IPS-18a (cell line): ENCODE results near the gene CBL.
A peak's percentile ranks its signal among the peaks of the same experiment; 100 is the strongest.
"Not testable (repeated sequence)": the region's sequence is repeated elsewhere in the genome, so short reads cannot be mapped to it uniquely, and the experiment has no call there.

Experiments
- H3K27ac ChIP-seq: one replicate; pipeline ENCODE4 v1.5.1; 2013; ENCODE audit warnings: low read length
- H3K27me3 ChIP-seq: one replicate; pipeline ENCODE4 v1.6.1; 2013; ENCODE audit warnings: mild to moderate bottlenecking, low read length; ENCODE audit not compliant: control insufficient read depth, insufficient read depth
- H3K36me3 ChIP-seq: one replicate; pipeline ENCODE4 v1.6.1; 2013; ENCODE audit warnings: low read depth, low read length; ENCODE audit not compliant: control insufficient read depth
- H3K4me1 ChIP-seq: one replicate; pipeline ENCODE4 v1.6.1; 2013; ENCODE audit warnings: low read depth, low read length; ENCODE audit not compliant: control insufficient read depth
- H3K4me3 ChIP-seq: one replicate; pipeline ENCODE4 v1.5.1; 2013; ENCODE audit warnings: low read length
- H3K9ac ChIP-seq: one replicate; pipeline ENCODE4 v1.6.1; 2013; ENCODE audit warnings: mild to moderate bottlenecking, low read length, moderate library complexity
- H3K9me3 ChIP-seq: one replicate; pipeline ENCODE4 v1.6.1; 2013; ENCODE audit warnings: low read depth, low read length; ENCODE audit not compliant: control insufficient read depth

Gene CBL

DNA sequence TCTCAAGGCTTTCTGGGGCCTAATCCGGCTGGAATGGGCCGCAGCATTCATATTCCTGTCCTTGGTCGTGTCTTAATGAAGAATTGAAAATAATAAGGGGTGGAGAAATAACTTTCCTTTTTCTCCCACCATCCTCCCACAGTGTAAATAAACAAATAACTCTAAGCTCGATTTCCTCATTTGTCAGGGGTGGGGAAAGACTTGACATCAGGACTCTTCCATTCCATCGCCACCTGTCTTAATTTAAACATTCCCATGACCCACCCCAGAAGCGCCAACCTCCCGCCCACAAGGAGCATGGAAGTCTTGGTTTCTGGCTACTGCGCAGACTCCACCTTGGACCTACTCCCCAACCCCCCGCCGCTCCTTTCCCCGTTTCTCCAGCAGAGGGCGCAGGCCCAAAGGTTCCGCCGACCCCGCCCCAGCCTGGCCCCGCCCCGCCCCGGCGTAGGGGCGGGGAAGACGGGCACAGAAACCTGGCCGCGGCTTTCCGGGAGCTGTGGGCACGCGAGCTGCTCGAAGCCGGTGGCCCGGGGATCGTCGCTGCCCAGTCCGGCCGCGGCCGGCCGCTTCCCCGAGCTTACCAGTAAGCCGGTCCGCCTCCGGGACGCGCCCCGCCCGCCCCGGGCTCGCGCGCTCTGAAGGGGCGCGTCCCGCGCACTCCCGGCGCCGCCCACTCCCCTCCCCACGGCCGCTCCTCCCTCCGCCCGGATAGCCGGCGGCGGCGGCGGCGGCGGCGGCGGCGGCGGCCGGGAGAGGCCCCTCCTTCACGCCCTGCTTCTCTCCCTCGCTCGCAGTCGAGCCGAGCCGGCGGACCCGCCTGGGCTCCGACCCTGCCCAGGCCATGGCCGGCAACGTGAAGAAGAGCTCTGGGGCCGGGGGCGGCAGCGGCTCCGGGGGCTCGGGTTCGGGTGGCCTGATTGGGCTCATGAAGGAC, at the start of gene CBL:
Gene CBL, plus strand, starts transcription at position 766 of the 937 bp plus-strand sequence. Its CDS starts 79 bp downstream, at position 845.
- peaks cover 27% of the 10 kb centered on the region for H3K4me1 ChIP-seq
- no peaks in the 10 kb centered on the region for H3K36me3 ChIP-seq
- peak within 1 kb of the TSS; percentile 84 for H3K27ac ChIP-seq
- H3K9me3 ChIP-seq = no peaks in the 10 kb centered on the region
- no peaks in the 10 kb centered on the region for H3K27me3 ChIP-seq
- peak within 1 kb of the TSS; percentile 99 for H3K4me3 ChIP-seq
- peak within 1 kb of the TSS; percentile 81 for H3K9ac ChIP-seq

- H3K27ac ChIP-seq = no peak overlapping the region
- peaks cover 3% of the 10 kb centered on the region for H3K27me3 ChIP-seq
- no peak overlapping the region for H3K4me3 ChIP-seq
- H3K9me3 ChIP-seq = no peaks in the 10 kb centered on the region
- no peaks in the 10 kb centered on the region for H3K36me3 ChIP-seq
- H3K4me1 ChIP-seq = no peaks in the 10 kb centered on the region
- no peak overlapping the region for H3K9ac ChIP-seq
Measured at GRCh38 chr11:119156496-119156895, 49.6 kb upstream of the CBL start.

DNA sequence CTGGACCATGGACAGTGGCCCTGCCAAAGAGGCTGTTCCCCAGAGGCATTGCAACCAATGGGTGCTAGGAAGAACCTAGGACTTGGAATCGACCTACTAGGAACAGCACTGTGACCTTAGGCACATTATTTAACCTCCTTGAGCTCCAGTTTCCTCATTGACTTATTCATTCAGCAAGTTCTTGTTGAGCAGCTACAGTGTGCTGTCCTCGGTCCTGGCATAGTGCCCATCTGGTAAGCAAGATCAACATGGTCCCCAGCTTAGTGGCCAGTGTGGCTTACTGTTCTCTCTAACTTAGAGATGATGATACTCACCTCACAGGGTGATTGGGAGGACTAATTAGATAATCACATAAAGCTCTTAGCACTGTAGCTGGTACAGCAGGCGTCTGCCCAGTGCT, 49.1 kb upstream of the CBL start:
- Histone ChIP-seq H3K9me3 (no peaks in the 10 kb centered on the region), H3K4me1 (no peaks in the 10 kb centered on the region), H3K36me3 (no peaks in the 10 kb centered on the region), H3K27me3 (no peaks in the 10 kb centered on the region), H3K27ac (no peak overlapping the region), H3K9ac (no peak overlapping the region), H3K4me3 (no peak overlapping the region)

GRCh38 chr11:119158467-119158866, 47.7 kb upstream of the CBL start:
- no peaks in the 10 kb centered on the region for H3K27me3 ChIP-seq
- H3K9me3 ChIP-seq = no peaks in the 10 kb centered on the region
- no peaks in the 10 kb centered on the region for H3K36me3 ChIP-seq
- no peak overlapping the region for H3K9ac ChIP-seq
- no peak overlapping the region for H3K4me3 ChIP-seq
- H3K27ac ChIP-seq = no peak overlapping the region
- H3K4me1 ChIP-seq = no peaks in the 10 kb centered on the region

- no peak overlapping the region for H3K27ac ChIP-seq
- H3K9ac ChIP-seq = no peak overlapping the region
- H3K27me3 ChIP-seq = no peaks in the 10 kb centered on the region
- H3K9me3 ChIP-seq = no peaks in the 10 kb centered on the region
- no peaks in the 10 kb centered on the region for H3K36me3 ChIP-seq
- H3K4me3 ChIP-seq = no peak overlapping the region
- H3K4me1 ChIP-seq = no peaks in the 10 kb centered on the region
Measured at GRCh38 chr11:119160151-119160550, 46.0 kb upstream of the CBL start.

- H3K9me3 ChIP-seq = no peaks in the 10 kb centered on the region
- no peak overlapping the region for H3K27ac ChIP-seq
- H3K4me1 ChIP-seq = peaks cover 6% of the 10 kb centered on the region
- no peaks in the 10 kb centered on the region for H3K36me3 ChIP-seq
- H3K4me3 ChIP-seq = no peak overlapping the region
- no peaks in the 10 kb centered on the region for H3K27me3 ChIP-seq
- H3K9ac ChIP-seq = no peak overlapping the region
Measured at GRCh38 chr11:119161871-119162270, 44.3 kb upstream of the CBL start.

DNA sequence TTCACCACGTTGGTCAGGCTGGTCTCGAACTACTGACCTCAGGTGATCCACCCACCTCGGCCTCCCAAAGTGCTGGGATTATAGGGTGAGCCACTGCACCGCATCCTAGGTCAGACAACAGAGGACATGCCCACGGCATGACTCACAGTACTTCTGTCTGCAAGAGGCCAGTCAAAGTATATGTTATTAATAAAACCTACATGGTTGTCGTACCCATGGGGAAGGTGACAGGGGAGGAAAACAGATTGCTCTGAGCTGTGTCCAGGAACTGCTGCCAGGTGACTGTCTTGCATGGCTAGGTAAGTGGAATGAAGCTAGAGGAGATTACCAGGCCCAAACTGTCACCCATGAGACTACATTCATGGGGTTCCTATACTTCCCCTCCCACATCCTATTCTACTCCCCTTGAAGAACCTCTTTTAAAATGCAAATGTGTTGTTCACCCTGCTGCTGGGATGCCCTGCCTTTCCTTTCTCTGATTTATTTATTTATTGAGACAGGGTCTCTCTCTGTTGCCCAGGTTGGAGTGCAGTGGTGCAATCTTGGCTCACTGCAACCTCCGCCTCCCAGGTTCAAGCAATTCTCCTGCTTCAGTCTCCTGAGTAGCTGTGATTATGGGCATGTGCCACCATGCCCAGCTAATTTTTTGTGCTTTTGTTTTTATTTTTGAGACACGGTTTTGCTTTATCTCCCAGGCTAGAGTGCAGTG, 39.6 kb upstream of the CBL start:
- no peak overlapping the region for H3K27ac ChIP-seq
- no peak overlapping the region for H3K4me3 ChIP-seq
- no peaks in the 10 kb centered on the region for H3K9me3 ChIP-seq
- H3K36me3 ChIP-seq = no peaks in the 10 kb centered on the region
- H3K4me1 ChIP-seq = peaks cover 7% of the 10 kb centered on the region
- no peaks in the 10 kb centered on the region for H3K27me3 ChIP-seq
- no peak overlapping the region for H3K9ac ChIP-seq

- not testable (repeated sequence) for H3K9ac ChIP-seq, H3K4me3 ChIP-seq, H3K27me3 ChIP-seq, H3K9me3 ChIP-seq, H3K36me3 ChIP-seq, H3K27ac ChIP-seq, H3K4me1 ChIP-seq
Measured at GRCh38 chr11:119167077-119167458, 39.1 kb upstream of the CBL start.

- Histone ChIP-seq H3K9me3 (no peaks in the 10 kb centered on the region), H3K4me3 (no peak overlapping the region), H3K36me3 (no peaks in the 10 kb centered on the region), H3K27me3 (no peaks in the 10 kb centered on the region), H3K27ac (no peak overlapping the region), H3K4me1 (peaks cover 7% of the 10 kb centered on the region), H3K9ac (no peak overlapping the region)
Measured at GRCh38 chr11:119167933-119168332, 38.2 kb upstream of the CBL start.

- Histone ChIP-seq H3K27me3 (no peaks in the 10 kb centered on the region), H3K9me3 (no peaks in the 10 kb centered on the region), H3K36me3 (no peaks in the 10 kb centered on the region), H3K4me1 (peaks cover 7% of the 10 kb centered on the region), H3K27ac (peak within 1 kb of the TSS; percentile 70), H3K9ac (peak within 1 kb of the TSS; percentile 82), H3K4me3 (peak within 1 kb of the TSS; percentile 68)
Measured at GRCh38 chr11:119168471-119169281, 37.5 kb upstream of the CBL start, which contains the start of gene NLRX1. Gene NLRX1, plus strand, starts transcription at chr11:119168725. Its CDS starts 2,679 bp downstream, at chr11:119171404.

GRCh38 chr11:119169282-119169719, 36.8 kb upstream of the CBL start:
- H3K4me3 ChIP-seq = peak overlapping the region; percentile 68
- peaks cover 7% of the 10 kb centered on the region for H3K4me1 ChIP-seq
- no peaks in the 10 kb centered on the region for H3K27me3 ChIP-seq
- no peaks in the 10 kb centered on the region for H3K9me3 ChIP-seq
- H3K9ac ChIP-seq = peak overlapping the region; percentile 82
- H3K36me3 ChIP-seq = peaks cover 3% of the 10 kb centered on the region
- H3K27ac ChIP-seq = peak overlapping the region; percentile 70
